Hematopoietic multipotent progenitor cell treated with erythropoietin and hydrocortisone succinate and interleukin-3 and kit ligand, for 6 days (in vitro differentiated cells): Measurements from ENCODE around the gene CKAP4.

Source experiments
- DNase-seq: peaks from one replicate; pipeline ENCODE4 v3.0.0-alpha.2; 2015

CKAP4 gene

DNA sequence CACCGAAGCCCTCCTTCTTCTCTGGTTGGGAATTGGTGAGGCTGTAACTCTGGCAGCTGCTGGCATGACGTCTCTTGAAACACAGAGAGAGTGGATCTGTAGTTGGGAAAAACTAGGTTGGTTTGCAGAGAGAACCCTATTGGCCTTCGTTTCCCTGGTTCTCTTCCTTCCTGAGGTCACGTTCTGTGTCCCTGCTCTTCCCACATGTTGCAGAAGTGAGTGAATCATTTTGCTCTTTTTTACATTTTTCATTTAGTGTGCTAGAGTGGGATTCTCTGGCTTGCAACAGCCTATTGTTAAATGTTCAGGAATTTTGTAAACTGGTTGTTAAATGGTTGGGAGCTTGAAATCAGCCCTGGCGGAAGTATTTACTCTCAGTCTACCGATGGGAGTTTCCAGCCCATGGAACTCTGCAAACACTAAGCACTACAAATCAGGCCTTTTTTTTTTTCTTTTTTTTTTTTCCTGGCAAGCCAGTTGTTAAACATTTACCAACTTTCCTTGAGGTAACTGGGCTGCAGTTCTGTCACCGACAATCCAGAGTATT, 26.8 kb upstream of the CKAP4 start:
- DNase-seq = no peak

DNA sequence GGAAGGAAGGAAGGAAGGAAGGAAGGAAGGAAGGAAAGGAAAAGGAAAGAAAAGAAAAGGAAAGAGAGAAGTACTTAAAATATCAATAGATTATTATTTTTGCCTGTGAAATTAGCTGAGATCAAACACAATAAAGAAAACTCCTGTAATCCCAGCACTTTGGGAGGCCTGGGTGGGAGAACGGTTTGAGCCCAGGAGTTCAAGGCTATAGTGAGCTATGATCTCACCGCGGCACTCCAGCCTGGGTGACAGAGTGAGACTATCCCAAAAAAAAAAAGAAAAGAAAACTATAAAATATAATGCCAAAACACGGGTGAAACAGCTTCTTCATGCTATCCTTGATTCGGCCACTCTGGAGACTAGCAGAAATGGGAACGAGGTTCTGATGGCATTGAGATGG, 26.2 kb upstream of the CKAP4 start:
- no peak for DNase-seq

DNA sequence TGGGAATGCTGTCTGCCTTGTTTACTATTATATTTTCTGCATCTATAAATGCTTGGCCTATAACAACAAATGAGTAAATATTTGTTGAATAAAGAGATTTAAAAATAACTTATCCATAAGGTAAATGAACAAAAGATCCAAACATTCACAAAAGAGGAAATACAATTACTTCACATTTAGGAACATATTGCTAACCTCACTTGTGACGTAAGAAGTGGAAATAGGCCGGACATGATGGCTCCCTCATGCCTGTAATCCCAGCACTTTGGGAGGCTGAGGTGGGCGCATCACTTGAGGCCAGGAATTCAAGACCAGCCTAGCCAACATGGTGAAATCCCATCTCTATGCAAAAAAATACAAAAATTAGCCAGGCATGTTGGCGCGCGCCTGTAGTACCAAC, 25.7 kb upstream of the CKAP4 start:
- DNase-seq = no peak

DNA sequence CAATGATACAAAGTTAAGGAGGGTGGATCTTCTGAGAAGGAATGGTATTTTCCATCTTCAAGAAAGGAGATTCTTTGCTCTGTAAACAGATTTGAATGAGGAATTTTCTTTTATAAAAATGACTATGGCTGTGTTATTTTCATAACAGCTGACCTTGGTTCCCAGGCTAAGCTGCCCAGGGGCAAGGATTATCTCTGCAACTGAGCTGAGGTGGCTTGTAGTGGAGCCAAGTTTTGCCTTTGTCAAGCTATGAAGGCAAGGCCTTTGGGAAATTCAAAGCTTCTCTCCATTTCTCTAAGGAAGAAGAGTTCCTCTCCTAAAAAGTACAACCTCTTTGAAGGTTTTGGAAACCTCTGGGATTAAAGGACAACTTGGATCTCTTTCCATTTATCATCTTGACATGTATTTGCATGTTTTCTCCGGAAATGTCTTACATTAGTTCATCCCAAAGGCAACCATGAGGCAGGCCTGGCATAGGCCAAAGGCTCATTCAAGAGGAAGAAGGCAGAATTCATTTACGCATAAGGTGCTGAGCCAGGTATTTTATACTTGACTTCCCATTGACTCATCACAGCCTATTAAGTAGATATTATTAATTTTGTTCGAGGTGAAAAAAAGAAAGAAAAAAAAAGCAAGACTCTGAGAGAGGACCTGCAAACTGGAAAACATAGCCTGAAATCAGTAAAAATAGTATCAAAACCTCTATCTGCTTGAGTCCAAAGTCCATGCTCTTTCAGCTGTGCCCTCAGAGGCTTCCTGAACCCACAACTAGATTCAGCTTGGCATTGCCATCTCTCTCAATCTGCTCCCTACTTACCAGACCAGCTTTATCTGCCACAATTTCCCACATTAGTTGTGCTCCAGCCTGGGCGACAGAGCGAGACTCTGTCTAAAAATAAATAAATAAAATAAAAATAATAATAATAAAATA, 24.0 kb upstream of the CKAP4 start:
- DNase-seq = no peak

DNA sequence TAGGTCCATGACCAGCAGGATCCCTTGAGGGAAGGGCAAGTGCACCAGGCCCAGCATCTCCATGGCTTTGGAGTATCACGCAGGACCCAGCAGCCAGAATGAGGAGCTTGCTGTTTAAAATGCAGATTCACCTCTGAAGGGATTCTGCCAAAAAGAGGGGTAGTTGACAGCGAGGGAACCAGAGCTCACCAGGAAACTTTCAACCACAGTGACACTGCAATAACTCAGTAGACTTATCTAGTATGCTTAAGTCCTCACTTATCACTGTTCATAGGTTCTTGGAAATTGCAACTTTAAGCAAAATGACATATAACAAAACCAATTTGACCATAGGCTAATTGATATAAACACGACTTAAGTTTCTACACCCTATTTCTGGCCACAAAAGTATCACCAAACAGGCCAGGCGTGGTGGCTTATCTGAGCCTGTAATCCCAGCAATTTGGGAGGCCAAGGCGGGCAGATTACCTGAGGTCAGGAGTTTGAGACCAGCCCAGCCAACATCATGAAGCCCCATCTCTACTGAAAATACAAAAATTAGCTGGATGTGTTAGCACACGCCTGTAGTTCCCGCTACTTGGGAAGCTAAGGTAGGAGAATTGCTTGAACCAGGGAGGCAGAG, 21.4 kb upstream of the CKAP4 start:
- peak; percentile 92 for DNase-seq

DNA sequence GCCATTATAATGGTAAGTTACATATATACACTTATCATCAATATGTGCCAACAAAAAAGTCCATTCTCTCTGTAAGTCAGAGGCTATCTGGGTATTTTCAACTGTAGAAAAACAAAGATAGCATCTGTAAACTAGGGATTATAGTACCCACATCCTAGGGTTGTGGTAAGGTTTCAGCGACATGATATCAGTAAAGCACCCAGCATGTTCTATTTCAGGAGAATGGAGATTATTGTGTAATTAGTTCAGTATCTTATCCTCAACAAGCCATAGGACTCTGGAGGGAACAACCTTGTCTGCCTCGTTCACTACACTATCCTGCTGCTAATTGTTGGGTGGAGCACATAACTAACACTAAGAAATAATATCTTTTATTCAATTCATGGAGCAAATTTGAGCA, 19.7 kb upstream of the CKAP4 start:
- DNase-seq = peak; percentile 81

DNA sequence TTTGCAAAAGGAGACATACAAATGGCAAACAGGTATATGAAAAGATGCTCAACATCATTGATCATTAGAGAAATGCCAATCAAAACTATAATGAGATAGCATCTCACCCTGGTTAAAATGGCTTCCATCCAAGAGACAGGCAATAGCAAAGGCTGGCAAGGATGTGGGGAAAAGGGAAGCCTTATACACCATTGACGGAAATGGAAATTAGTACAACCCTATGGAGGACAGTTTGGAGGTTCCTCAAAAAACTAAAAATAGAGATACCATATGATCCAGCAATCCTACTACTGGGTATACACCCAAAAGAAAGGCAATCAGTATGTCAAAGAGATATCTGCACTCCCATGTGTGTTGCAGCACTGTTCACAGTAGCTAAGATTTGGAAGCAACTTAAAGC, 17.3 kb upstream of the CKAP4 start:
- DNase-seq = no peak

DNA sequence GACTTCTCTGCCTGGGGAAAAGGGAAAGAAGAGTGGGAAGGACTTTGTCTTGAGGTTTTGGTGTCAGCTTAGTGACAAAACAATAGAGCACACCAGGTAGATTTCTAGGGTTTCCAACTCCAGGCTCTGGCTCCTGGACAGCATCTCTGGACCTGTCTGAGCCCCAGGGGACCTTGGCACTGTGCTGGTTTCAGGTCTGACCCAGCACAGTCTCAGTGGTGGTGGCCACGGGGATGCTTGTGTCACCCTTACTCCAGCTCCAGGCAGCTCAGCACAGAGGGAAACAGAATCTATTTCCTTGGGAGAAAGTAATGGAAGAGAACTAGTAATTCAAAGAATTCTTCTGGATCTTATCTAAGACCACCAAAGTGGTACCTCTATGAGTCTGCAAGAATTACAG, 11.1 kb upstream of the CKAP4 start:
- no peak for DNase-seq

DNA sequence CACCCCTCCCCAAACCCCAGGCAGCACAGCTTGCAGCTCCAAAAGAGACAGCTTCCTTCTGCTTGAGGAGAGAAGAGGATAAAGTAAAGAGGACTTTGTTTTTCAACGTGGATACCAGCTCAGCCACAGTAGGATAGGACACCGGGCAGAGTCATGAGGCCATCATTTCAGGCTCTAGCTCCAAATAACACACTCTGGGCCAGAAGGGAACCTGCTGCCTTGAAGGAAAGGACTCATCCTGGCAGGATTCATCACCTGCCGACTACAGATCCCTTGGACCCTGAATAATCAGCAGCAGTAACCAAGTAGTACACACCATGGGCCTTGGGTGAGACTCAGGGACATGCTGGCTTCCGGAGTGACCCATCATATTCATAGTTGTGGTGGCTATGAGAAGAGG, 10.4 kb upstream of the CKAP4 start:
- no peak for DNase-seq

DNA sequence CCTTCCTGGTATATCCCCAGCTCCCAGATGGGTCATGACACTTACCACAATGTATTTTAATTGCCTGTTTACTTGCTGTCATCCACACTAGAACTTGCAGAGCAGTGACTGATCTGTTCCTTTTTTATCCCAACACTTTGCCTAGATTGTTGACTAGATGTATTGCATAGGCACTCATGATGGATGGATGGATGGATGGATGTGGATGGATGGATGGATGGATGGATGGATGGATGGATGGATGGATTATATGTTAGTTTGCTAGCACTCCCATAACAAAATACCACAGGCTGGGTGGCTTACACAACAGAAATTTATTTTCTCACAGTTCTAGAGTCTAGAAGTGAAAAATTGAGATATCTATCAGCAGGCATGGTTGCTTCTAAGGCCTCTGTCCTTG, 8.7 kb upstream of the CKAP4 start:
- DNase-seq = no peak

DNA sequence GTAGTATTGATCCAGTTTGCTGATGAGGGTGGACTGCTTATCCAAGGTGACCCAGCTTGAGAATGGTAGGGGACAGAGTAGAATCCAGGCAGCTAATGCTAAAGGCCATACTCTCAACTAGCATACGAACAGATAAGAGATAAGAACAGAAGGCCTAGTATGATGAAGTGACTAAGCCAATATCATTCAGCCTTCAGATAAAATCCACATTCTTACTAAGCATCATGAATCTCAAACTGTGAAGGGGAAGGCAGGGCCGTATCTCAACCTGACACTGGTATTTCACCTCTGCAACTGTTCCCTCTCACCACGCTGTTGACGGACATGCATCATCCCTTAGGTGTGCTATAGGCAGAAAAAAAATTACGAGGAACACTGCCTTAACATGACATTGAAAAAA, 8.1 kb upstream of the CKAP4 start:
- peak; percentile 27 for DNase-seq

DNA sequence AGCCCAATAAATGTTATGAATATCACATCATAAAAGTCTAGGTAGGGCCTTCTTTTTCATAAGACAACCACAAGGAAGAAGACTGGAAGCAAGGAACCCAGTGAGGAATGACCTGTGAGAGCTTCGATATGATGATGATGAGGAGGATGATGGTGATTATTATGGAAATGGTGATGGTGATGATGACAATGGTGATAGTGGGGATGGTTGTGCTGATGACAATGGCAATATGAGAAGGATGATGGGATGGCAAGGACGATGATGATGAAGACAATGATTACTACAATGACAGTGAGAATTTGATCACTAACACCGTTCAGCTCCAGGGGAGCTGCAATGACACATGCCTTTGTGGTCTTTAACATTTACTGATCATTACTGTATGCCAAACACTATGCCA, 7.7 kb upstream of the CKAP4 start:
- DNase-seq = no peak

DNA sequence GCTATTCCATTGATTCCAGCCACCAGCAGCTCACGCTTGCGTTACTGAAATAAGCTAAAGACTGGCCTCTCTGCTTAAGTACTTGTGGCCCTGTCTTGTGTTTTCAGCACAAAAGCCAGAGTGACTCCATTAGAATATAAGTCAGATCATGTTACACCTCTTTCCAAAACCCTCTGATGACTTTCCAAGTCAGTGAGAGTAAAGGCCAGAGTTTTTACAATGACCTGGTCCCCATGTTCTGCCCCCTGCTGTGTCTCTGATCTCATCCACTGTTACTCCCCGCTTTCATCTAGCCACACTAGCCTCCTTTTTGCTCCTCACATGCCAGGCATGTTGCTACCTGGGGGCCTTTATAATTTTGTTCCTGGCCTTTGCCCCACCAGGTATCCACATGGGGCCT, 6.9 kb upstream of the CKAP4 start:
- DNase-seq = no peak

DNA sequence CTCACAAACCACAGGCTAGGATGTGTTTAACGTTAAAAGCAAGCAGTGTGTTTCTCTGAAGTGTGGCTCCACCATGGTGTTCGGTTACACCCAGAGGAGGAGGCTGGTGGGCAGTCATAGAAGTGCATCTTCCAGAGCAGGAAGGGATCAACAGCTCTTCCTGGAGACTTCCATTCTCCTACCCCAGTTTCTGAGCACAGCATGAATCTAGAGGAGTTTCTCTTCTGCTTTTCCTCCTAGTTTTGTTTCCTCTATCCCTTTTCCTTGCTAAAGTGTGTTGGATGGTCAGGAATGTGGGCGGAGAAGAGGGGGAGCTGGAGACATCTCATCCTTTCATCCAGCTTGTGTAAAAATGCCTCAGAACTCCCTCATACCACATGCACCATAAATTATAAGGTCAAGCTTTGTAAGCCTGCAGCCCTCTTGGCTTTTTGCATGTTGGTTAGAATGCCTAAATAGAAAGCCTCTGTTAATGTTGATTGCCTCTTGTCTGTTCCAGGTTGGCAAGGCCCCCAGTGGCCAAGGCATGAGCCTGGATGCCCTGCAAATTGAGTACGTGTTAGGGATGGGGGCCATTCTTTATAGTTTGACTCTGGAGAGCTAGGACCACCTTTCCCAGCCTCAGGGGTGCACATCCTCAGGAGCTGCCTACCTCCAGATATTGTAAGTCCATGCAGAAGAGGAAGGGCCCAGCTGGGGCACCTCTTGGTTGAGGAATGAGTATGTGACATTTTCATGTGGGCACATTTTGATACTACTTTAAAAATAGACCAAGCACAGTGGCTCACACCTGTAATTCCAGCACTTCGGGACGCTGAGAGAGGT, 4.0 kb upstream of the CKAP4 start:
- no peak for DNase-seq

DNA sequence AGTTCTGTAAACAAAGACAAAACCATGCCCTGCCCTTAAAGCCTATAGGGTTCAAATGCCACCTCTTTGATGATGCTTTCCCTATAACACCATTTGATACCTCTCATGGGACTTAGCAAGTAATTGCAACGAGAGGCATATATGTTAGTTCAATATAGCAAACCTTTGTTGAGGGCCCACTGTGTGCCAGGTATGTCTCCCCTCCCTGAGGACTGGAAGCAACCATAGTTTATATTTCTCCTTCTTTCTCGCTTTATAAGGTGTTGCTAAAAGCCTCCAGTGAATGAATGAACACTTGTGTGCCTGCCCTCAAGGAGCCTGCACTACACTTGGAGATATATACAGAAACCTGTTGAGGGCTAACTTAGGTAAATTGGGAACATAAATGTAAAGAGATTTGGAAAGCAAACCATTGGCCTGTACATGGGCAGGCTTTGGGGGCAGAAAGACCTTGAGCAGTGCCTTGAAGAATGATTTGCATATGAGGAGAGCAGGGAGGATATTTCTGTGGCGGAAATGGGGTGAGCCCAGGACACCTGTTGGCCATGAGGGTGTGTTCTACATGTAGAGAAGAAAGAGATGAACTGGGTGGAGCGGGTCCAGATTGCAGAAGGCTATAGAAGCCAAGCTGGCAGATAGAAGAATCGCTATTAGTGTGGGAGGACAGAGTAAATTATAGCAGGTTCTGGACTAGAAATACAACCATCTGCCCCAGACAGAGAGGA, 1.8 kb upstream of the CKAP4 start:
- no peak for DNase-seq

DNA sequence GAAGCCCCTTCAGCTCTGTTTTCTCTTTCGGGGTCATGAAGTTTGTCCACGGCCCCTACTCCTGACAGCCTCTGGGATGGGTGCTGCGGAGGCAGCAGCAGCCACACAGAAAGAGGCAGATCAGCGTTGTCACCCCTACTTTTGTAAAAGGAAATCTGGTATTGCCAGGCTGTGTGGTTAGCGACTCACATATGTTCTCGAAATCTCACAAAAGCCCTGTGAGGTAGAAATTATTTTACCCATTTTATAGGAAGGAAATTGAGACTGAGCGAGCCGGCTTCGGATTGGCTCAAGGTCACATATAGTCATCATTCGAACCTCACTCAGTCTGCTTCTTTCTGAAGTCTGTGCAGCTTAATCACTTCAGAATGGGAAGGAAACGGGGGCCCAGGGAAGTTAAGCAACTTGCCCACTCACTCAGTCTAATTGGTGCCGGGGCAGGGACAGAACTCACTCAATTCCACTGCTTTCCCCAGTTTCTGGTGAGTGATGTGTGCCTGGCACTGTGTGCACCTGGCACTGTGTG, 1.1 kb upstream of the CKAP4 start:
- DNase-seq = peak; percentile 60

DNA sequence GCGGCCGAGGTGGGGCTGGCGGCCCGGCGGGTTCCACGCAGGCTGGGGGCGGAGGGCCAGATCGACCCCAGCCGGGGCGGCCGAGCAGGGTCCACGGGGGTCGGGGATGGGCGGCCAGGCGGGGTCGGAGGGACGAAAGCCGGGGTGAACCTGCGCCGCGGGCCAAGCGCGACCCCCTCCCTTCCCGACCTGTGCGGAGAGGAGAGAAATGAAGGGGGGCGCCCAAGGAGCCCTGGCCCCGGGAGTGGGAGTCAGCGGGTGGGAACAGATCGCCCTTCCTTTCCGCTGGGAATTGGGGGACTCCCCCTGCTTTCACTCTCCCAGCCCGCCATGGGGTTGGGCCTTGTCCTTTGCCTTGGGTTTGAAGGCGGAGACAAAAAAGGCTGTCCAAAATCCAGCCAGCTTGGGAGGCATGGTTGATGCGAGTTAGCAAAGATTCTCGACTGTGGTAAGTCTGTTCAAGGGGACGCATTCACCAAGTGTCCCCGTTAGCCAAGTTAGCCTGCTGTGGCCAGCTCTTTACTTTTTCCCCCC, 559 bp upstream of the CKAP4 start:
- peak; percentile 33 for DNase-seq

DNA sequence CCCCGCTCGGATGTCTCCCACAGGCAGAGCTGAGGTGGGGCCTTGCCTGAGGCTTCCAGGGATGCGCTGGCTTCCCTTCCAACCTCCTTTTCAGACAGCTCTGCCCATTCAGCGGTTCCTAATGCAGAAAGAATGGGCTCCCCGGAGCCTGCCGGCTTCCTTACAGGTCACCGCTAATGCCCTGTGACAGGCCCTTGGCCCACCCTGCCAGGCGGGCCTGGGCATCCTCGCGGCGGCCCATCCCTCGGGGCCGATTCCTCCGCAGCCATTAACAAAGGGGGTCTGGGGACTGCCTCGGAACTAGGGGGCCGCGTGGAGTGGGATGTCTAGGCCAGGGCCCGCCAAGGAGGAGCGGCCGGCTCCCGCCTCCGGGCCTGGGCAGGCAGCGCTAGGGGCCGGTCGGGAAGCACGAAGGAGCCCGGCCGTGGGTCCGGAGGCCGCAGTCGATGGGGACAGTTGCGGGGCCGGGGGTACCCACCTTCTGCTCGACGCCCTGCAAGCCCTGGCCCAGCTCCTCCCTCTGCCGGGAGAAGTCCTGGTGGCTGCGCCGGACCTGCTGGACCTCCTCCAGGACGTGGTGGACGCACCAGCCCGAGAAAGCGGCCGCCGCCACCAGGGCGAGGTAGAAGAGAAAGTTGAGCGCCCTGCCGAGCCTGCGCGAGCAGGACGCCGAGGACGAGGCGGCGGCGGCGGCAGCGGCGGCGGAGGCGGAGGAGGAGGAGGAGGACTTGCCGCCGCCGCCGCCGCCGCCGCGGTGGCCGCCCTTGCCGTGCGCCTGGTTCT, 738 bp downstream of the CKAP4 start:
- peak; percentile 55 for DNase-seq

DNA sequence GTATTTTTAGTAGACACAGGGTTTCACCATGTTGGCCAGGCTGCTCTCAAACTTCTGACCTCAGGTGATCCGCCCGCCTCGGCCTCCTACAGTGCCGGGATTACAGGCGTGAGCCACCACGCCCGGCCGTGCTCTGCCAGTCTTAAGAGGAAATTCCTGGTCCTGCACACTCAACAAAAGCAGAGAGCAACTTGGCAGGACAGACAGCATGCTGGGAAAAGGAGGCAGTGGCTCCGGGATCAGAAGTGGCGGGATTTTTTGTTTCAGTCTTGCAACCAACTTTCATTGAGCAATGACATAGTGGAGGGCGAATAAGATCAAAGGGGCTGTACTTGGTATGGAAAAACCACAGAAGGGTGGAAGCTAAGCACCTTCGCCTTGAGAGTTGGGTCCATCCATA, 2.1 kb downstream of the CKAP4 start:
- DNase-seq = no peak

DNA sequence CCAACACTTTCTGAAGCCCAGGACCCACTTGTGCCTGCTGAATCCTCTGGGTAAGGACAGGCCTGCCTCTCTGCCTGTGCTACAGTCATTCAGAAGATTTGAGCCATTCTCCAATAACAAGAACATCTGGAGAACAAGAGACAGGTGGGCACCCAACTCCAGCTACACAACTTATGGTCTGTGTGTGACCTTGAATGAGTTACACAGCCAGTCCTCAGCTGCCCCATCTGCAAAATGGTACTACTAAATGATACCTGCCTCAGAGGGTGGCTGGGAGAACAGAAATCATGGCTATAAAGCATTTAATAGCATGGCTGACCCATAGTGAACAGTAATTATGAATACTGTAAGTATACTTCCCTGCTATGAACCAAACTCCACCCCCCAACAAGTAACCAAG, 4.2 kb downstream of the CKAP4 start:
- no peak for DNase-seq

DNA sequence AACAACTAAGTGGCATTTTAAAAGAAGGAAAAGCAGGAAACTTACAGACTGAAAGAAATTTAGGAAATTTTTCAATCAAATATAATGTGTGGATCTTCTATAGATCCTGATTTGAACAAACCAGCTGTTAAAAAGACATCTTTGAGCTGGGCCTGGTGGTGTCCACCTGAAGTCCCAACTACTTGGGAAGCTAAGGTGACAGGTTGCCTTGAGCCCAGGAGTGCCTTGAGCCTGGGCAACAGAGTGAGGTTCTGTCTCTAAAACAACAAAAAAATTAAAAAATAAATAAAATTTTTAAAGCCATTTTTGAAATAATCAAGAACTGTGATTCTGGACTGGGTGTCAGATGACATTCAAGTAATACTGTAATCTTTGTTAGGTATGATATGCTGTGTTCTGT, 7.0 kb downstream of the CKAP4 start:
- no peak for DNase-seq
